ENCODE results near the gene CLK2. TPM values are rescaled to one million over a fixed set of nuclear protein-coding genes. Genes with fewer than 3 reads are reported as not detected.
A peak's percentile ranks its signal among the peaks of the same experiment; 100 is the strongest.
"Not testable (repeated sequence)": the region's sequence is repeated elsewhere in the genome, so short reads cannot be mapped to it uniquely, and the experiment has no call there.

CLK2 gene
- total RNA-seq, 1 donor from 2014 or later = 36.1 TPM

DNA sequence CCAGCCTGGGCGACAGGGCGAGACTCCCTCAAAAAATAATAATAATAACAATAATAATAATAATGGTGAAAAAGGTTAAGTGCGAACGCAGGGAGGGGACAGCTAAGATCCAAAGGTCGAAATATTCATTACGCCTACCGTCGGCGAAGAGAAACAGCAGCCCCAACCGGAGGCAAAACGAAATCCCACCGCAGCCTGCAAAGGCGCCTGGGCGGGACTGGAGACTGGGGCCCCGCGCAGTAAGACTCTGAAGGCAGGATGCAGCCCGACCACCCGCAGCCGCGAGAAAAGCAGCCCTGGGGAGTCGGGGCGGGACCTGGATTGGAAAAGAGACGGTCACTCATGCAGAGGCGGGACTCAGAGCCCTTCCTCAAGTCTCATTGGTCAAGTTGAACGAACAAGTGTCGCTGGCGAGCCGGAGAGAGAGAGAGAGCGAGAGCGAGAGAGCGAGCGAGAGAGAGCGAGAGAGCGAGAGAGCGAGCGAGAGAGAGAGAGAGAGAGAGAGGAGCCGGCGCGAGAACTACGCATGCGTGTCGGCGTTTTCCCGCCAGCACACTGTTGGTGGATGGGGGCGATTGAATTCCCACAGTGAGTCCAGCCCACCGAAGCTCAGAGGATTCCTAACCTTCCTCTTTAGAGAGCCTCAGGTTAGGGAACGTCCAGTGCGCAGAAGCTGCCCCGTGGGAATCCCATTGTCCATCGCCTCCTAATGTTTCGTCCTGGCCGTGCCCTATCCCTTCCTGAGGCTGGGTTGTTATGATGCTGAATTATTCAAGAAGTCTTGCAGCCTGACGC, 28.7 kb downstream of the CLK2 start:
- DNase-seq (ENCODE audit: extremely low read depth, low read depth, low spot score) = peak; percentile 92

- DNase-seq (ENCODE audit: extremely low read depth, low read depth, low spot score) = no peak
Measured at GRCh38 chr1:155242805-155243358, 30.4 kb downstream of the CLK2 start.

DNA sequence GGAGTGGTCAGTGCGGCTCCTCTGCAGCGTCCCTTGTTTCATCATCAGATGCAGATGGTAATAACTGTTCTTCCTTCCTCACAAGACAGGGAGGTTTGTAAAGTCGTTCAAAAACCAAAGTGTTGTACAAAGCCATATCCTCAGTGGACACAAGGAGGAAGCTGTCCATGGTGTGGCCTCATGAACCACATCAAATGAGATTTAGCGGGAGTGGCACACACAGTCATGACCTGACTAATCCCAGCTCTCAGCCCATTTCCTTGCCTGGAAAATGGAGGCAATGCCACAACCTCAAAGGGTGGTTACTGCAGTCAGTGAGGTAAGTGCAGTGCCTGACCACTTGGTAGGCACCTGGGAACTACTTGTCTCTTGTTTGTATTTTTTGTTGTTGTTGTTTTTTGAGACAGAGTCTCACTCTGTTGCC, 31.5 kb downstream of the CLK2 start:
- no peak for DNase-seq (ENCODE audit: extremely low read depth, low read depth, low spot score)

GRCh38 chr1:155241069-155241679, 32.1 kb downstream of the CLK2 start:
- DNase-seq (ENCODE audit: extremely low read depth, low read depth, low spot score) = no peak

DNA sequence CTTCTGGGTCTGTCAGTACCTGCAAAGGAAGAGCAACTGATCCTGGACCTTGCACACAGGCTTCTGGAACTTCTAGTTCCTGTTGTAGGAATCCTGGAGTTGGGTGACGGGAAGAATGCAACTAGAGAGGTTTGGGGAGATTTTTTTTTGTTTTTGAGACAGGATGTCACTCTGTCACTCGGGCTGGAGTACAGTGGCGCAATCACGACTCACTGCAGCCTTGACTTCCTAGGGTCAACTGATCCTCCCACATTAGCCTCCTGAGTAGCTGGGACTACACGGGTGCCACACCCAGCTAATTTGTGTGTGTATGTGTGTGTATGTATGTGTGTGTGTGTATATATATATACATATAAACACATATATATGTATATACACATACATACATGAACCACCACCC, 36.9 kb downstream of the CLK2 start:
- DNase-seq (ENCODE audit: extremely low read depth, low read depth, low spot score) = no peak

DNA sequence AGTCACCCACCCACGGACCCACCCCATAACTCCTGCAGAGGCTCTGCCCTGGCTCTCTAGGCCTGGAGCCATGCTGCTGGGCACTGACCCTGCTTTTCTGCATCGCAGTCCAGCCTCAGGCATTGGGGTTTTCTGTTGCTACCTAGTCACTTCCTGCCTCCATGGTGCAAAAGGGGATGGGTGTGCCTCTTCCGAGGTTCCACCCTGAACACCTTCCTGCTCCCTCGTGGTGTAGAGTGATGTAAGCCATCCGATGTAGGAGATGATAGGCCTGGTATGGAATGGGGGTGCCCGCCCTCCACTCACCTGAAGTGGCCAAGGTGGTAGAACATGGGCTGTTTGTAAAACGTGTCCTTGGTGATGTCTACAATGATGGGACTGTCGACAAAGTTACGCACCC, 37.9 kb downstream of the CLK2 start:
- DNase-seq (ENCODE audit: extremely low read depth, low read depth, low spot score) = not testable (repeated sequence)

DNA sequence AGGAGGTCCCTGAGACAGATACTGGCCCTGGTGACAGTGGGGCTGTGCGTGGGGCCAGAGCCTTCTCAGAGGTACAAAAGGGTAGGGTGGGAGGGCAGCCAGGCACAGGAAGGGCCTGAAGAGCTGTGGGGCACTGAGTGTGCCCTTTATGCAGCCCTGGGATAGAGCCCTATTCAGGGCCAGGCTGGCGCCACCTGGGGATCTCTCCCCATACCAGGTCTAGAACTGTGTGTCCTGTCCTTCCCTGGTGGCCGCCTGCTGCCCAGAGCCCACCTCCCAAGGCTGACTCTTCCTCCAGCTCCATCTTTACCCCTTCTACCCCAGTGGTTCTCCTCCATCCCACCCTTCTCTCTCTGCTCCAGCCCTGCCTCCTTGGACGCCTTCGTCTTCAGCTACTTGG, 39.8 kb downstream of the CLK2 start:
- not testable (repeated sequence) for DNase-seq (ENCODE audit: extremely low read depth, low read depth, low spot score)

- not testable (repeated sequence) for DNase-seq (ENCODE audit: extremely low read depth, low read depth, low spot score)
Measured at GRCh38 chr1:155232001-155232978, 41.0 kb downstream of the CLK2 start.

DNA sequence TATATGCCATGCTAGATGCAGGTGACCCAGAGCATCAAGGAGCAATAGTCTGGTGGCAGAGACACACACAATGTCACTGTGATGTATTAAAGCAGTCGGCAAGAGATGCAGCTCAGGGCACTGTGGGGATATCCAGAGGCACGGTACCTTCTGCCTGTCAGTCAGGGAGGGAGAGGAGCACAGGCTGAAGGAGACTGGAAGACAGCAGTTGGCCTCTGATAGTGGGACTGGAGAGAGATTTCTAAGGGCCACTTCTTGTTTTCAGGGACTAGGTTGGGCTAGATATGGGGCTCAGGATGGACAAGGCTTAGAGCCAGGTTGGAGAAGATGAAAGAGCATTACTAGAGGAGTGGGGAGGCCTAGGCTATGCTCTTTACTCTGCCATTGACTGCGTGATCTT, 42.0 kb downstream of the CLK2 start:
- DNase-seq (ENCODE audit: extremely low read depth, low read depth, low spot score) = not testable (repeated sequence)

DNA sequence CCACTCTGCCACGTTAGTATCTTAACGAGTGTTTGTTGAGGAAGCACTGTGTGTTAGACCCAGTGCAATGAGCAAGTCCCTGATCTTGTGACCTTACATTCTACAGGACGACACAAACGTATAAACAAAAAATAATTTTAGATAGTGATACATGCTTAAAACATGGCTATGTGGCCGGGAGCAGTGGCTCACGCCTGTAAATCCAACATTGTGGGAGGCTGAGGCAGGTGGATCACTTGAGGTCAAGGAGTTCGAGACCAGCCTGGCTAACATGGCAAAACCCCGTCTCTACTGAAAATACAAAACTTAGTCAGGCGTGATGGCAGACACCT, 45.2 kb downstream of the CLK2 start:
- DNase-seq (ENCODE audit: extremely low read depth, low read depth, low spot score) = no peak

DNA sequence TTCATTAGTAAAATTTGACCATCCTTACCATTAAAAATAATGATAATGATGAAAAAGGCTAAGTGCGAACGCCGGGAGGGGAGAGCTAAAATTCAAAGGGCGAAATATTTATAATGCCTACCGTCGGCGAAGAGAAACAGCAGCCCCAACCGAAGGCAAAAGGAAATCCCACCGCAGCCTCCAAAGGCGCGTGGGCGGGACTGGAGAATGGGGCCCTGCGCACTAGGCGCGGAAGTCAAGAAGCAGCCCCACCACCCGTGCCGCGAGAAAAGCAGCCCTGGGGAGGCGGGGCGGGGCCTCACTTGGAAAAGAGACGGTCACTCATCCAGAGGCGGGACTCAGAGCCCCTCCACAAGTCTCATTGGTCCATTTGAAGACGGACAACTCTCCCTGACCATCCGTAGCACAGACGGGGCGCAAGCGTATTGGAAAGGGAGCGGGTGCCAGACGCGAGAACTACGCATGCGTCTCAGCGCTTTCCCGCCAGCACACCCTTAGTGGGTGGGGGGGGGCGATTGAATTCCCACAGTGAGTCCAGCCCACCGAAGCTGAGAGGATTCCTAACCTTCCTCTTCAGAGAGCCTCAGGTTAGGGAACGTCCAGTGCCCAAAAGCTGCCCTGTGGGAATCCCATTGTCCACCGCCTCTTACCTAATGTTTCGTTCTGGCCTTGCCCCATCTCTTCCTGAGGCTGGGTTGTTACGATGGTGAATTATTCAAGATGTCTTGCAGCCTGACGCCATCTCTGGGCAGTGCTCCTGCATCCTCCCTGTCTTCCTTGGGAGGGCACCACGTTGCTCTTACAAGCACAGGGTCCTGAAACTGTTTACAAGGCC, 45.8 kb downstream of the CLK2 start:
- no peak for DNase-seq (ENCODE audit: extremely low read depth, low read depth, low spot score)

GRCh38 chr1:155226910-155227260, 46.4 kb downstream of the CLK2 start:
- no peak for DNase-seq (ENCODE audit: extremely low read depth, low read depth, low spot score)

DNA sequence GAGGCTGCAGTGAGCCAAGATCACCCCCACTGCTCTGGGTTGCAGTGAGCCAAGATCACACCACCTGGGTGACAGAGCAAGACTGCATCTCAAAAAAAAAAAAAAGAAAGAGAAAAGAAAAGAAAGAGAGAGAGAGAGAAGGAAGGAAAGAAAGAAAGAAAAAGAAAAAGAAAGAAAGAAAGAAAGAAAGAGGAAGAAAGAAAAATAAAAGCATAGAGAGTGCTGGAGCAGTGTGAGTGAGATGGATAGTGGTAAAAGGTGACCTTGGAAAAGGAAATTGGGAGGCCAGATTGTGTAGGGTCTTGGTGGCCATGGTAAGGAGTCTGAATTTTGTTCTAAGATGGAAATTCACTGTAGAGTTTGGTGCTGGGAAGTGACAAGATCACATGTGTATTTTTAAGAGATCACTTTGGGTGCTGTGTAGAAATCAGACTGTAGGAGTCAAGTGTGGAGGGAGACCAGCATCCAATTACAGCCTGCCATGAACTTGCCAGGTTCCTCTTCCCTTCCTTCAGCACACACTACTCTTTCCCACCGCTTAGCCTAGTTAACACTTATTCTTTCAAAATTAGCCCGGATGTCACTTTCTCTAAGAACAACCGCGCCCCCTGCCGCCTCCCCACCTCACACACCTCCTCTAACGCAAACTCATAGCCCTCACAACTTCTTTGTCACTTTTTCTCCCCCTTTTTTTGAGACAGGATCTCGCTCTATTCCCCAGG, 47.0 kb downstream of the CLK2 start:
- DNase-seq (ENCODE audit: extremely low read depth, low read depth, low spot score) = no peak

DNA sequence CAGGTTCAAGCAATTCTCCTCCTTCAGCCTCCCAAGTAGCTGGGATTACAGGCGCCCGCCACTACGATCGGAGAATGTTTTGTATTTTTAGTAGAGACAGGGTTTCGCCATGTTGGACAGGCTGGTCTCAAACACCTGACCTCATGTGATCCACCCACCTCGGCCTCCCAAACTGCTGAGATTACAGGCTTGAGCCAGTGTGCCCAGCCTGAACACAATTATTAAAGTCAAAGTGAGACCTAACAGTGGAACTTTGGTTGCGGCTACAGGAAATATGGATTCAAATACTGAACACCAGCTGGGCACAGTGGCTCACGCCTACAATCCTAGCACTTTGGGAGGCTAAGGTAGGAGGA, 47.9 kb downstream of the CLK2 start:
- not testable (repeated sequence) for DNase-seq (ENCODE audit: extremely low read depth, low read depth, low spot score)

- no peak for DNase-seq (ENCODE audit: extremely low read depth, low read depth, low spot score)
Measured at GRCh38 chr1:155223047-155223446, 50.3 kb downstream of the CLK2 start.

- DNase-seq (ENCODE audit: extremely low read depth, low read depth, low spot score) = not testable (repeated sequence)
Measured at GRCh38 chr1:155220211-155220965, 52.9 kb downstream of the CLK2 start.

DNA sequence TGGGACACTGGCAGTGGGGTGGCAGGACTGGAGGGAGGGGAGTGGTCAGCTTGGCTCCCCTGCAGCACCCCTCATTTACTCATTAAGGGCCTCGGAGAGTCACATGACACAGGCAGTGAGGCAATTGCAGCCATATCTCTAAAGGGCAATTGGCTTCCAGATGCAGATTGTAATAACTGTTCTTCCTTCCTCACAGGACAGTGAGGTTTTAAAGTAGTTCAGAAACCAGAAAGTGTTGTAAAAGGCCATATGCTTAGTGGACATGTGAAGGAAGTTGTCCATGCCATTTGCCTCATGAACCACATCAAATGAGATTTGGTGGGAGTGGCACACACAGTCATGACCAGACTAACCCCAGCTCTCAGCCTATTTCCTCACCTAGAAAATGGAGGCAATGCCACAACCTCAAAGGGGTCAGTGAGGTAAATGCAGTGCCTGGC, 53.7 kb downstream of the CLK2 start:
- no peak for DNase-seq (ENCODE audit: extremely low read depth, low read depth, low spot score)

GRCh38 chr1:155218854-155219591, 54.3 kb downstream of the CLK2 start:
- peak; percentile 33 for DNase-seq (ENCODE audit: extremely low read depth, low read depth, low spot score)

Data from glomerular endothelial cell (primary cell).